Activated CD4-positive, alpha-beta T cell treated with anti-CD3 and anti-CD28 coated beads, Interleukin-2, Interleukin-6, amounts not matched to agents 100 ng/mL and 50 ng/mL, durations not matched to agents 16 hours and 8 hours (primary cell): ENCODE data around the gene ATP1A3.
A peak's percentile ranks its signal among the peaks of the same experiment; 100 is the strongest.
"Not testable (repeated sequence)": the region's sequence is repeated elsewhere in the genome, so short reads cannot be mapped to it uniquely, and the experiment has no call there.

Source experiments
- DNase-seq: peaks from one replicate; pipeline ENCODE4 v3.0.0-alpha.2; 2020

Gene ATP1A3

DNA sequence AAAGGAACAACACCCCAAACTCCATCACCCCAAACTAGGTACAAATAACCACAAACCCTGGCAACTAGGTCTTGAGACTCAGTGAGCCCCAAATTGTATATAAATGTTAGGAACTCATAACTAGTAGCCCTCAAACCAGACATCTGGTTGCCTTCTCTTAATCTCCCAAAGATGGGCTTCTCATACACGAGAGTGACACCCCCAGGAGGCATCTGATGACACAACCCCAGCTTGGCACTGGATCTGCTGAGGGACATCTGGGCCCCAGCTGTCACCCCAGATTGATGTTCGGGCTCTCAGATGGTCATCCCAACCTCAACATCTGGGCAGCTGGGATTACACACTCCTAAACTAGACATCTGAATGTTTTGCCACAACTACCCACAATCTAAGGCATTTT lies 49.7 kb downstream of the ATP1A3 start:
- no peak for DNase-seq

DNA sequence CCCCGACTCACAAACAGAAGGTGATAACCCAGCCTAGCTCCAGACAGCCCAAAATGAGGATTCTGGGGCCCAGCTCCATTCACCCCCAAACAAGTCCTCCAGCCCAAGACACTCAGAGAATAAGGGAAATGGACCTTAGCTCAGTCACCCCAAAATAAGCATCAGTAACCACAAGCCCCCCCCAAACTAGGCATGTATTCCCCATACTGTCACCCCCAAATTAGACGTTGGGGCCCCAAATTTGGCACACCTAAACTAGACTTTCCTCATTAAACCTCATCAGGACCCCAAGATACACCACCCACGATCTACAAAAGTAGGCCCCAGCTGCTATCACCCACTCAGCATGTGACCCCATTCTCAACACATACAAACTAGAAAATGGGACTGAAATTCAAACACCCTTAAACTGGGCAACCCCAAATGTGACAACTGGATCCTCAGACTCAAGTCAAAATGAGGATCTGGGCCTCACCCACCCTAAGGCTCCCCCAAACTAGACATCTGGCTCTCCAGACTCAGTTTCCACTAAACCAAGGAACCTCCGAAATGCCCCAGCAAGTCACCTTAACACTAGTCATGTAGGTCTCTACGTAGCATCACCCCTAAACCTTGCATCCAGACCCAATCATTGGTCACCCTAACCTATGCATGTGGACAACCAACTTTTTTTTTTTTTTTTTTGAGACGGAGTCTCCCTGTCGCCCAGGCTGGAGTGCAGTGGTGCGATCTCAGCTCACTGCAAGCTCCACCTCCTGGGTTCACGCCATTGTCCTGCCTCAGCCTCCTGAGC lies 52.4 kb downstream of the ATP1A3 start:
- no peak for DNase-seq

DNA sequence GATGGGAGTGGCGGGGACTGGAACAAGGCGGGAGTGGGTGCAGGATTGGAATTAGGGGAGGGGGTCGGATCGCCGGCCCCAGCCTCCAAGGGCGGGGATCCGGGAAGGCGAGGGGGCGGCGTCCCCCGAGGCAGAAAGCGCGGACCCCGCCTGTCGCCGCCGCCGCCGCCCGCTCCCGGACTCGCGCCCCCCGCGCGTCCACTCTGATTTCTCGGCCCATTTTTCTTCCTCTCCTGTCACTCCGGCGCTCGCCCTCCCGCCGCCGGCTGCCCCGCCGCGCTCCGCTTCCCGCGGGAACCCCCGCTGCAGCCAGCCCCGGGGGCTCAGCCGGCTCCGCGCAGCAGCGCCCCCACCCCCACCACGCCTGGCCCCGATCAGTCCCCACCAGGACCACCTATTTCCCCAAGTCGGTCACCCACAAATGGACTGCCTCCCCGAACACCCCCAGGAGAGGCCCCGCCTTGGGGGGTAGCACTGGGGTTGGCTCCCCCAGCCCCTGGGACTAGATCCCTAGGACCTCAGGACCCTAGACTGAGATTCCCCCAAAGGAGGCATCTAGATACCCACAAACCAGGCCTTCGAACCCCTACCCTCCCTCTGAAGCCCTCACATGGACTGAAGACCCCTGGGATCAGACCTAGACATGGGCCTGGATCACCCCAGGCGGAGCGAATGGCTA lies 53.2 kb downstream of the ATP1A3 start:
- no peak for DNase-seq

DNA sequence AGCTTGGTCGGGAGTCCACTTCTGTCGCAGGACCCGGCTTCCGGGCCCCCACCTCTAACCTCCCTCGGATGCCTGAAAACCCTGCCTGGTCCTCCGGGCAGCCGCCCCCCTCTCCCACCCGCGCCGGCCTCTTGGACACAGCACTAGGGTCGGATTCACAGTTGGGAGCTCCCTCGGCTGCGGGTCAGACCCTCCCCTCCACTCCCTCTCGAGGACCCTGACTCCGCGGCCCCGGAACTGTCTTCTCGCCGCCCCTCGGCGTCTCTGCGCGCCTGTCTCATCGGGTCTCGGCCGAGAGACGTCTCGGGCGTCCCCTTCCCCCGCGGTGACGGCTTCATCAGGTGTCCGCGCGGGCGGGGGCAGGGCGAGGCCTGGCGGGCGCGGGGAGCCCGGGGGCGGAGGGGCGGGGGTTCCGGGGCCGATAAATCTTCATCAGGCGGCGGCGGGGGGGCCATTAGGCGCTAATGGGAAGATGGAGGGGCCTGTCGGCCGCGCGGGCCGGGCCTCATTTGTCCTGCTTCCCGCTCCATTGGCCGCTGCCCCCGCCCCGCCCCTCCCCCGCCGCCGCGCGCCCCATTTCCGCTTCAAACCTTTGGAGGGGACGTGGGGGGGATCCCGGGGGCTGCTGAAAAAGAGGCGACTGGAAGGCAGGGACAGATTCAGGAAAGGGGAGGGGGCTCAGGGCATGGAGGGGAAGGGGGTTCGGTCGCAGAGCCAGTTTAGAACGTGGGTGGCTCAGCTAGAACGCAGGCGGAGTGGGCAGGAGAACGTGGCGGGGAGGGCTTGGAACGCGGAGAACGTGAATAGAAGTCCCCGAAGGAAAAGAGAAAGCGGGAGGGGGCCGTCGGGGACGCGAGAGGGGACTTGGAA lies 53.9 kb downstream of the ATP1A3 start:
- no peak for DNase-seq

DNA sequence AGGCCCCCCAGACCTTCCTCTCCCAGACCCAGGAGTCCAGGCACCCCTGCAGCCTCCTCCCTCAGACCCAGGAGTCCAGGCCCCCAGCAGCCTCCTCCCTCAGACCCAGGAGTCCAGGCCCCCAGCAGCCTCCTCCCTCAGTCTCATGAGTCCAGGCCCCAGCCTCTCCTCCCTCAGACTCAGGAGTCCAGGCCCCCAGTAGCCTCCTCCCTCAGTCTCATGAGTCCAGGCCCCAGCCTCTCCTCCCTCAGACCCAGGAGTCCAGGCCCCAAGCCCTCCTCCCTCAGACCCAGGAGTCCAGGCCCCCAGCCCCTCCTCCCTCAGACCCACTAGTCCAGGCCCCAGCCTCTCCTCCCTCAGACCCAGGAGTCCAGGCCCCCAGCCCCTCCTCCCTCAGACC lies 54.8 kb downstream of the ATP1A3 start:
- DNase-seq: not testable (repeated sequence)

DNA sequence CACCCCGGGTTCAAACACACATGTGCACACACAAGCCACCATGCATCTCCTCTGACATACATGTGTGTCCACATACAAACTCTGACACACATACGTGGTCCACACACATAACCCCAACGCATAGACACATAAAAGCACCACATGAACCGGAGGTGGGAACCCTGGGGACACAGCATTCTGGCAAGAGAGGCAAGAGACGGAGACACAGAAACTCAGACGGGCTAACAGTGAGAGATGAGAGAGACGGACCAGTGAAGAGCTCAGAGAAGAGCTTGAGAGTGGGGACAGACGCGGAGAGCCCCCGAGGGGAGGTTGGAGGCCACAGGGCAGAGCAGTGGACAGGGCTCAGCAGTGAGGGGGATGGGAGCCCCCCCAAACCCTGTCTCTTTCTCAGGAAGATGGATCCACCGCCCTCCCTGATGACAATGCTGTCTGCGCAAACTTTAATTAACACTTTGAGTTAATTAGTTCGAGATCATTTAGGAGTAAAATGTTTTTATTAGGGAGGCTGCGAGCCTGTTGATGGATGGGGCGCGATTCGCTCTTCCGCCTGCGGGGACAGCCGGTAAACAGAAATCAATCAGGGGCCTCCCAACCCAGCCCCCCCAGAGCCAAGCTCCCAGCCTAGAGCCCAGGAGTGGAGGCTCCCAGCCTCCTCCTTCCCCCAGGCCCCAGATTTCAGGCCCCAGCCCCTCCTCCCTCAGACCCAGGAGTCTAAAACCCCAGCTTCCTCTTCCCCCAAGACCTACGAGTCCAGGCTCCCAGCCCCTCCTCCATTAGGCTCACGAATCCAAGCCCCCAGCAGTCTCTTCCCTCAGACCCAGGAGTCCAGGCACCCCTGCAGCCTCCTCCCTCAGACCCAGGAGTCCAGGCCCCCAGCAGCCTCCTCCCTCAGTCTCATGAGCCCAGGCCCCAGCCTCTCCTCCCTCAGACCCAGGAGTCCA lies 56.2 kb downstream of the ATP1A3 start:
- DNase-seq: no peak

DNA sequence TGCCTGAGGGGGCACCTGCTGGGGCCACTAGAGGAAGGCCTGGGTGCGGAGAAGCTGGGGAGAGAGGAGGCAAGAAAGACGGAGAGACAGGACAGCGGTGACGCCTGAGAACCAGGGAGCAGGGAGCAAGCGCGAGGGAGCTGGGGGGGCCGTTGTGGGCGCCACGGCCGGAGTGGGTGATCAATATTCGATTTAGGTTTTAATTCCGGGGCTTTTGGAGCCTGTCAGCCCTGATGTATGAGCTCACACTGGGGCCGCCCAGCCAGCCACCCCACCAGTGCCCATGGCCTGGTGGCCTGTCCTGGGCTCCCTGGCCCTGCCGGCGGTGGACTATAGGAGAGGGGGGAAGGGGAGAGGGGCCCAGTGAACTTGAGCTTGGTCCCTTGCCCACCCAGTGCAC lies 57.1 kb downstream of the ATP1A3 start:
- DNase-seq: no peak

DNA sequence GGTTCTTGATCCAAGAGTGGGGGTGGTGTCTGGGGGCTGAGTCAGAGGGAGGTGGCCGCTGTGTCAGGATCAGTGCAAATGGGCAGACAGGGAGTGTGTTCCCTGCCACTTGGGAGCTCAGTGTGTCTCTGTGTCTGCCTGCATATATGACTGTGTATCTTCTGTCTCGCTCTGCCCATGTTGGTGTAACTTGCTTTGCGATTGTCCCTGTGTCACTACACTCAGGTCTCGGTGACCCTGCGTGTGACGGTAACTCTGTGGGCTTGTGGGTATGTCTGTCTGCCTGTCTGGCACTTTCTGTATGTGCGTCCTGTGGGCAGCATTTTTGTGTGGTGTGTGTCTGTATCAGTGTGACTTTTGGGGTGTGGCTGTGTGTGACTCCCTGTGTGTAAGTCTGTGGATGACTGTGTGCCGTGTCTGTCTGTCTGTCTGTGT lies 57.6 kb downstream of the ATP1A3 start:
- no peak for DNase-seq

DNA sequence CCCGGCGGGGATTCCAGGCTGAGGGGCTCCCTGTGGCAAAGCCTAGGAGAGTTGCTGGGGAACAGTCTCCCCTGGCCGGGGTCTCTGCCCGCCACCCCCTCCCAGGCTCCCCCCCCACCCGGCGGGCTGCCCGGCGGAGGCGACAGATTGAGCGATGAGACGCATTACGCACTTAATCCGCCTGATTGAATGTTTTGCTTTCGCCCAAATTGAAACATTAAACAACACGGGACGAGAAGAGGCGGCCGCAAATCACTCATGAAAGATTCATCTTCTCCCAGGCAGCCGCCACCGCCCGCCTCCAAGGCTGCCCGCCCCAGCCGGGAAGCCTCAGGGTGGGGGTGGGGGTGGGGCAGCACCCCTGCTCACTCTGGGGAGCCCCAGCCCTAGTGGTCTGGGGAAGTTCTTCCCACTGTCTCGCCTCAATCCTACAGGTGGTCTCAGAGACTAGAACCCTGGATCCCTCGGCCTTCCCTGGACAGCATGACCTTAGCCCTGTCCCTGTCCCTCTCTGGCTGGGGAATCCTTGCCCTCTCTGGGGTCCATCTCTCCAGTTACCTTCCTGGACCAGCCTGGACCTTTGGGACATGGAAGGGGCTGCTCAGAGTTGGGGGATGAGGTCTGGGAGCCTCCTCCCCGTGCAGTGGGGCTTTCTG lies 58.1 kb downstream of the ATP1A3 start:
- DNase-seq: no peak

DNA sequence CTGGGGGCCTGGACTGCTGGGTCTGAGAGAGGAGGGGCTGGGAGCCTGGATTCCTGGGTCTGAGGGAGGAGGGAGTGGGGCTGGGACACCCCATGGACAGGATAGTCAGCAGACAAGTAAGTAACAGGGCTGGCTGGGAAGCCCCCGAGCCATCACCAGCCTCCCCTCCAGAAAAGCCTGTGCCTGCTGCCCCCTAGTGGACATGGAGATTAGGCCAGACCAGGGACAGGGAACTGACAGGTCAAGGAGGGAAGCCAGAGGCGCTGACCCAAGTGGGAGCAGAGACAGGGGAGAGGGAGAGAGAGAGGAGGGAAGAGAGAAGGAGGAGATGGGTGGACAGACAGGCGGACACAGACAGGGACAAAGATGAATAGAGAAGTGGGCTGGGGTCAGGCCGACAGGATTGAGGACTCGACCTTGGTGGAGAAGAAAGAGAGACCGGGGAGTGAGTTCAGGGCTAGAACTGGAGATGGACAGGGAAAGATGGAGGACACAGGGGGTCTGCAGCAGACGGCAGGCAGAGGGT lies 59.1 kb downstream of the ATP1A3 start:
- peak; percentile 81 for DNase-seq

DNA sequence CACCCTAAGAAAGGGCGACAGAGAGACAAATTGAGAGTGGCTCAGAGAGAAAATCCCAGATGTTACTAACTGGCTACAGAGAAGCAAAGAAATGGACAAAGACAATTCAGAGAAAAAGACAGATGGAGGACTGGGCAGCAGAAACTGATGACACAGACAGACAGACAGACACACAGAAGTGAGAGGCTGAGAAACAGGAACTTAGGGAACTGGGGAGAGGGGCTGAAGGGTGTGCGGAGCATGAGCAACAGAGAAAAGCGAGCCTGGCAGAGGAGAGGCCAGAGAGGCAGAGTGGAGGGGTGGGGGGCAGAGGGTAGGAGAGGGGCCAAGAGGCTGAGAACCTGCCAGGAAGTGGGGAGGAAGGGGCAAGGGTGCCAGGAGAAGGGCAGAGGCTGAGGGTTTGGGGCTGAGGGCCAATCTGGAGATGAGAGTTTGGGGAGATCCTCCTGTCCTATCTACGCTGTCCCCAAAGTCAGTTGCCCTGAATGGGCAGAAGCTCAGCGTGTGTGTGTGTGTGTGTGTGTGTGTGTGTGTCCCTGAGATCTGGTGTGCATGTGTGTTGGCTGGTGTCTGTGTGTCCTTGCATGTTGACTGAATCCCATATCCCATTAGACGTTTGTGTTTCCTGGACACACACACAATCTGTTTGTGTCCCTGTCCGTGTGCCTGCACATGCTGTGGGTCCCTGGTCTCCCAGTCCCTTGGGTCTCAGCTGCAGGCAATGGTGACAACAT lies 60.2 kb downstream of the ATP1A3 start:
- DNase-seq: no peak

DNA sequence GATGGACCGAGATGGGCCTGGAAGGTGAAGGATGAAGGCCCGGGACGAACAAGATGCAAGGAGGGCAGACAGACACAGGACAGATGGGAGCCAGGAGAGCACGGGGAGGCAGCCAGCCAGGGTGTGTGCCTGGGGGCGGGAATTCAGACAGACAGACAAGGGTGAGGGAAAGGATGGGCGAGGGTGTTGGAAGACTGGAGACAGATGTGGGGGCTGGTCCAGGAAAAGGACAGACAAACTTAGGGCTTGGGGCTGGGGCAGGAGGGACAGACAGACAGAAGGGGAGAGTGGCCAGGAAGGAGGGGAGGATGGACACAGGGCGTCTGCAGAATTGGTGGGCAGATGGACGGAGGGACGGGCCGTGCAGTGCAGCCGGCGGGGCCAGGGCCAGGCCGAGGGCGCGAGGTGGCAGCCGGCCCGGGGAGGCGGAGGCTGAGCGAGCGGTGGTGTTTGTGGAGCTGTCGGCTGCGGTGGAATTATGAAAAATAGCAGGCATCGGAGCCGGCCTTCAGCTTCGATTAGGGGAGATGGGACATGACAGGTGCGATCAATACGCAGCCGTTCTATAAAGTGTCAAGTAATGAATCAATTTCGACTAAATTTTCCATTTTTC lies 61.2 kb downstream of the ATP1A3 start:
- DNase-seq: no peak

DNA sequence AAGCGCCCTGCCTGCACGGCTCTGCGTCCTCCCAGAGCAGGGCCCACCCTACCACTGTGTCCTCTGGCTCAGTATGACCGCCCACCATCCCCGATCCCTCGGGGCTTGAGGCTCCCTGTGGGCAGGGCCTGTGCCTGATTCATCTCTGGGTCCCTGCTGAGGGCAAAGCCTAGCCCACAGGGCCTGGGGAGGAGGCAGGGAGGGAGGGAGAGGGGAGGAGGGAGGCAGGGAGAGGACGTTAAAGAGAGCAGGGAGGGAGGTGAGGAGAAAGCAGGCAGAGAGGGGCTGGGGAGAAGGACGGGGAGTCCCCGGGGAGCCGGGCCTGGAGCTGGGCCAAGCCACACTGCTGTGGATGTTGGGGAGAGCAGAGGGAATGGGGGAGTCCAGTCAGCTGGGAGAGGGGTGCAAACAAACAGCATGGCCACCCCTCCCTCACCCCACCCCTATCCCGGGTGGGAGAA lies 61.7 kb downstream of the ATP1A3 start:
- DNase-seq: no peak

DNA sequence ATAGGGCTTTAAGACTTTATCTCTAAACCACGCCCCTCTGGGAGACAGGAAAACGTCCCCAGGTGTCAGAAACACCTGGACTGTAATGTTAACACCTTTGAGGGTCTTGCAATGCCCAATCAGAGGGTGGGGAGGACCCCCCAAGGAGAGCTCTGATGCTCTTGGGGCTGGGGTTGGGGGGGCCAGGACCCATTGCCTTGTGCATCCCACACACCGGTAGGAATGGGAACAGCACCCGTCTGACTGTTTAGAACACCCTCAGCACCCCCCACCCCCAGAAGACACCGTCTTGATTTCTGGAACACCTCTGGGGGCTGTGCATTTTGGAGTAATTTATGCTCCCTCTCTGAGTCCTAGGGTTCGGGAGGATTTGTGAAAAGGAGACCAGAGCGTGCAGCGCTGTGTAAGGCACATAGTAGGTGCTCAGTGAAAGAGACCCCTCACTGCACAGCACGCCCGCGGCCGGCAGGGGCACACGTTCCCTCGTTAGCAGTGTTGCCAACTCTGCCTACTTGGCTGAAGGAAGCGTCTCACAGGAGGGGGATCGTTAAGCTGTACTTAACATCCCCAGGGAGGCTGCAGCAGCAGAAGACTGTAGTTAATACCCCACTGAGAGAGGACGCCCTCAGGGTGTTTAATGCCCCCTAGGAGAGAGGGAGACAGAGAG lies 63.0 kb downstream of the ATP1A3 start:
- DNase-seq: no peak

DNA sequence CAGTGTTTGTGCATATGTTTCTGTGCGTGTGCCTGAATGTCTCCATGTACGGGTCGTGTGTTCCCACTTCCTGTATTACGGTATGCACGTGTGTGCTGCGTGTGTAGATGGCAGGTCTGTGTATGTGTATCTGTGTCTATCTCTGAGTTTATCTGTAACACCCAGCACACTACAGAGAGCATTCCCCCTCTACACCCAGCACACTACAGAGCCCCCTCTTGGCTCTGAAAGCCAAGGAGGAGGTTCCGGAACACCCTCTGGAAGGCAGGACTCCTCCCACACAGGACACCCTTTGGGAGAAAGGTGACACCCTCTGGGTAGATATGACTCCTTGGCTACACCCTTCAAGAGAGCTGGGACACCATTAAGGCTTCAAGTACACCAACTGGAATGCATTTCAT lies 63.7 kb downstream of the ATP1A3 start:
- no peak for DNase-seq

DNA sequence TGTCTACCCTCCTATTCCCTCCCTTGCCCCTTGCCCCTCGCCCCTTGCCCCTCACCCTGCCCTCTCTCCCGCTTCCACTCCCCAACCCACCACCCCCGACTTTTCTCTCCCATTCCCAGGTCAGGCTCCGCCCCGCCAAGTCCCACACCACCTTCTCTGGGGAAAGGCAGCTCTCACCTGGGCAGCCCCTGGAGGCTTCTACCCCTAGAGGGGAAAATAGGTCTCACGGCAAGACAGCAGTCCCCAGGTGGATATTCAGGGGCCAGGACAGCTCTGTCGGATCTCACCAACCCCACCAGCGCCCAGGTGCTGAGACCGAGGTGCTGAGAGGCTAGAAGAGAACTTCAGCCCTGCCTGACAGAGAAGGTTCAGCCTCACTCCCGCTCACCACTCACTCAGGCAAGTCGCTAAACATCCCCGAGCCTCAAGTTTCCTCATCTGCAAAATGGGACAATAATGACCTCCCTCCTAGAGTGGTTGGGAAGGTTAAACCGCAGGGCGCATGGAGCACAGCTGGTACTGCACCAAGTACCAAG lies 64.4 kb downstream of the ATP1A3 start:
- DNase-seq: no peak

DNA sequence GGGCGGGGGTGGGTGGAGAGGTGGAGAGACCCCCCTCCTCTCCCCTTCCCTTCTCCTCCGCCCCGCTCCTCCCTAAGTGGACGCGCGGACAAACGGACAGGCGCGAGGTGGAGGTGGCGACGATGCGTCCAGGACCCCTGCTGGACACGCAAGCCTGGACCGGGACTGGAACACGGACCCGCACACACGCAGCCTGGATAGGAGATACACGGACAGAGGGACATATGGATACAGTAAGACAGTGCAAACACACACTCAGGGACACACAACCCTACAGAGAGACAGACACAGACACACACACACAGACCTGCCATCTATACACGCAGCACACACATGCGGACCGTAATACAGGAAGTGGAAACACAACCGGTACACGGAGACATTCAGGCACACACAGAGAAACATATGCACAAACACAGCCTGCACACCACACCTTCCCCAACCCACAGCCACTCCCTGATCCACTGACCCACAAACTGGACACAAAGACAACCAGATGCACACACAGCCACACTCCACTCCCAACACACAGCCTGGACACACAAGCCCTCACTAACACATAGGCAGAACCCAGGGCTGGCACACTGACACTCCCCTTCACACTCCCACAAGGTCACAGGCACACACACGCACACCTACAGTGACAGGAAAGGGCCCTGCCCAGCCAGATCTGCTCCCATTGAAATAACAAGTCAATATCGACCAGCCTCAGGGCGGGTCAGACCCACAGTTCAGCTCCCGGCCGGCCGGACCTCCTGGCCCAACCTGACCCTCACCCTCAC lies 65.1 kb downstream of the ATP1A3 start:
- DNase-seq: peak; percentile 25

DNA sequence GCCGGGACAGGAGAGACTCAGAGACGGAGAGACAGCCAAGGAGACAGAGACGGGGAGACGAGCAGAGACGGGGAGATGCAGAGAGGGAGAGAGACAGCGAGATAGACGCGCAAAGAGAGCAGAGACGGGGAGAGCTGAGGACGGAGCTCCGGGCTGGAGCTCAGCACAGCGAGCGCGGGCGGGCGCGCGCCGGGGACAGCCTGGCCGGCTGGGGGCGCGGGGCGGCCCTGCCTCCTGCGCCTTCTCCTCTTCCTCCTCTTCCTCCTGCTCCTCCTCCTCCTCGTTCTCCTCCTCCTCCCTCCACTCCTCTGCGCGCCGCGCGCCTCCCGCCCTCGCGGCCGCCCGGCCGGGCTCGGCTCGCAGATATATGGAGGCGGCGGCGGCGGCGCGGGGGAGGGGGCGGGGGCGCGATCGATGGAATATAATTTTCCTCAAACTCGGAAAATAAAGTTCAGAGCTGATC lies 65.8 kb downstream of the ATP1A3 start, which contains the start of gene ERFL:
TSS of gene ERFL (minus strand) at position 229 of the 463 bp plus-strand sequence. CDS start 15,530 bp downstream, outside the sequence.
- DNase-seq: peak; percentile 24
